Measurements from ENCODE around the gene NLE1.

NLE1 gene

GRCh38 chr17:35084987-35085386 is 57.1 kb downstream of the NLE1 start:
- DNase-seq: no peak

- DNase-seq: no peak
Observed at GRCh38 chr17:35083071-35083470, 59.0 kb downstream of the NLE1 start.

GRCh38 chr17:35082073-35082657 is 59.9 kb downstream of the NLE1 start:
- no peak for DNase-seq

GRCh38 chr17:35081638-35082037 is 60.5 kb downstream of the NLE1 start:
- DNase-seq: no peak

GRCh38 chr17:35080536-35080935 is 61.6 kb downstream of the NLE1 start:
- DNase-seq: no peak

GRCh38 chr17:35079547-35080423 is 62.3 kb downstream of the NLE1 start:
- DNase-seq: no peak

All from GF-D8 (cell line).